ENCODE results near the gene S100A7. TPM values are rescaled to one million over a fixed set of nuclear protein-coding genes. Genes with fewer than 3 reads are reported as not detected.

Gene S100A7
- total RNA-seq, 1 donor from 2014 or later, result not detected

Other genes starting within 250 kb of the S100A7 start
- not detected in 3 replicates for gene PRR9, start 243.1 kb downstream of the S100A7 start, total RNA-seq
- gene LORICRIN, start 201.0 kb downstream of the S100A7 start, total RNA-seq, result not detected in 3 replicates
- gene PGLYRP3, start 147.7 kb downstream of the S100A7 start, total RNA-seq, result not detected in 3 replicates
- gene PGLYRP4, start 111.8 kb downstream of the S100A7 start, total RNA-seq, result 0.11 TPM in 1 of 3 replicates, not detected in the others
- 2.0 to 4.2 TPM (median 3.5 TPM) in 3 replicates for gene S100A9, start 102.8 kb downstream of the S100A7 start, total RNA-seq
- gene S100A12, start 85.0 kb downstream of the S100A7 start, total RNA-seq, result not detected in 3 replicates
- not detected in 3 replicates for gene S100A8, start 69.6 kb downstream of the S100A7 start, total RNA-seq
- not detected in 3 replicates for gene S100A7A, start 44.1 kb downstream of the S100A7 start, total RNA-seq
- 2.4 to 4.4 TPM (median 3.9 TPM) in 3 replicates for gene S100A6, start 75.3 kb upstream of the S100A7 start, total RNA-seq
- not detected in 3 replicates for gene S100A5, start 80.3 kb upstream of the S100A7 start, total RNA-seq
- gene S100A4, start 85.2 kb upstream of the S100A7 start, total RNA-seq, result 7.8 to 12.7 TPM (median 10.2 TPM) in 3 replicates
- not detected in 3 replicates for gene S100A3, start 88.6 kb upstream of the S100A7 start, total RNA-seq
- gene S100A2, start 105.2 kb upstream of the S100A7 start, total RNA-seq, result 0.43 to 0.51 TPM in 2 of 3 replicates, not detected in the other
- 22.1 to 24.8 TPM (median 22.4 TPM) in 3 replicates for gene S100A16, start 152.5 kb upstream of the S100A7 start, total RNA-seq
- 8.5 to 10.1 TPM (median 10.0 TPM) in 3 replicates for gene S100A14, start 155.7 kb upstream of the S100A7 start, total RNA-seq
- 46.6 to 58.5 TPM (median 54.5 TPM) in 3 replicates for gene S100A13, start 166.9 kb upstream of the S100A7 start, total RNA-seq
- gene S100A1, start 167.8 kb upstream of the S100A7 start, total RNA-seq, result 0.58 to 0.59 TPM in 2 of 3 replicates, not detected in the other
- 108 to 114 TPM (median 111 TPM) in 3 replicates for gene CHTOP, start 173.4 kb upstream of the S100A7 start, total RNA-seq
- 33.8 to 37.5 TPM (median 34.6 TPM) in 3 replicates for gene SNAPIN, start 198.1 kb upstream of the S100A7 start, total RNA-seq
- 204 to 212 TPM (median 207 TPM) in 3 replicates for gene ILF2, start 210.3 kb upstream of the S100A7 start, total RNA-seq
- 5.8 to 6.6 TPM (median 5.9 TPM) in 3 replicates for gene NPR1, start 218.0 kb upstream of the S100A7 start, total RNA-seq

All from mesothelial cell of epicardium (in vitro differentiated cells).